ENCODE data around the gene FAM83D. TPM values are rescaled to one million over a fixed set of nuclear protein-coding genes. Genes with fewer than 3 reads are reported as not detected.

The FAM83D gene, protein sequence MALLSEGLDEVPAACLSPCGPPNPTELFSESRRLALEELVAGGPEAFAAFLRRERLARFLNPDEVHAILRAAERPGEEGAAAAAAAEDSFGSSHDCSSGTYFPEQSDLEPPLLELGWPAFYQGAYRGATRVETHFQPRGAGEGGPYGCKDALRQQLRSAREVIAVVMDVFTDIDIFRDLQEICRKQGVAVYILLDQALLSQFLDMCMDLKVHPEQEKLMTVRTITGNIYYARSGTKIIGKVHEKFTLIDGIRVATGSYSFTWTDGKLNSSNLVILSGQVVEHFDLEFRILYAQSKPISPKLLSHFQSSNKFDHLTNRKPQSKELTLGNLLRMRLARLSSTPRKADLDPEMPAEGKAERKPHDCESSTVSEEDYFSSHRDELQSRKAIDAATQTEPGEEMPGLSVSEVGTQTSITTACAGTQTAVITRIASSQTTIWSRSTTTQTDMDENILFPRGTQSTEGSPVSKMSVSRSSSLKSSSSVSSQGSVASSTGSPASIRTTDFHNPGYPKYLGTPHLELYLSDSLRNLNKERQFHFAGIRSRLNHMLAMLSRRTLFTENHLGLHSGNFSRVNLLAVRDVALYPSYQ
- total RNA-seq = 0.62 TPM
- long read RNA-seq = 0 reads

DNA sequence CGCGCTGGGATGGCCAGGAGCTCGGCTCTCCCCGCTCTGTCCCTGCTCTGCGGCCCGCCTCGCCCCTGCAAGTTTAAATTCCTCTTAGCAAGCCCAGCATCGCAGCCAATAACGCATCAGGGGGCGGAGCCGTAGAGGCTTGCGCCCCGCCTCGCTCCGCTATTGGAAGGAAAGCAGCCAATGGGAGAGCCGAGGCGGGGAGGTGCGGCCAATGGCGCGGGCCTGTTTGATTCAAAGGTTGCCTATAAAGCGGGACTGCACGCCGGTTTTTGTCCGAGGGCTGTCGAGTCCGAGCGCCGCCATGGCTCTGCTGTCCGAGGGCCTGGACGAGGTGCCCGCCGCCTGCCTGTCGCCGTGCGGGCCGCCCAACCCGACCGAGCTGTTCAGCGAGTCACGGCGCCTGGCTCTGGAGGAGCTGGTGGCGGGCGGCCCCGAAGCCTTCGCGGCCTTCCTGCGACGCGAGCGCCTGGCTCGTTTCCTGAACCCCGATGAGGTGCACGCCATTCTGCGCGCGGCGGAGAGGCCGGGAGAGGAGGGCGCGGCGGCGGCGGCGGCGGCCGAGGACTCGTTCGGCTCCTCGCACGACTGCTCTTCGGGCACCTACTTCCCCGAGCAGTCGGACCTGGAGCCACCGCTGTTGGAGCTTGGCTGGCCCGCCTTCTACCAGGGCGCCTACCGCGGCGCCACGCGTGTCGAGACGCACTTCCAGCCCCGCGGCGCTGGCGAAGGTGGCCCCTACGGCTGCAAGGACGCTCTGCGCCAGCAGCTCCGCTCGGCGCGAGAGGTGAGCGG, at the start of gene FAM83D:
Gene FAM83D (plus strand): TSS at position 276 of the 792 bp plus-strand sequence. CDS start 26 bp downstream, at position 302.
- intact Hi-C loops (cut with DNase I) = loop anchor here (5.0 kb wide), 1 partner anchor 36 kb away; the partner anchor contains the start of gene DHX35

DNA sequence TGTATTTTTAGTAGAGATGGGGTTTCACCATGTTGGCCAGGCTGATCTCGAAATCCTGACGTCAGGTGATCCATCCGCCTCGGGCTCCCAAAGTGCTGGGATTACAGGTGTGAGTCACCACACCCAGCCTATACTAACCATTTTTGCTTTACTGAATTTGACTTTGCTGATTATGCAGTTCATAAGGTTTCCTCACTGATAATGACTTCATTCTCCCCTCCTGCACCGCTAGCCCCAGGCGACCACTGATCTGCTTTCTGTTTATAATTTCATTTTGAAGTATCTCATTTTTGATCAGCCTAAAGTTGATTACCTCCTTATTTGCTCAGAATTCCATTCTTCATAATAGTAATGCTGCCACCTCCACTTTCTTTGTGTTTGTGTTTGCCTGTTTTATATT, 48.7 kb upstream of the FAM83D start:
- no peak for DNase-seq (ENCODE audit: low spot score)
- intact Hi-C loops (cut with DNase I) = no loop called here

More for the DNA sequence above, at the start of gene FAM83D:
- DNase-seq (ENCODE audit: low spot score) = peak; percentile 96

DNA sequence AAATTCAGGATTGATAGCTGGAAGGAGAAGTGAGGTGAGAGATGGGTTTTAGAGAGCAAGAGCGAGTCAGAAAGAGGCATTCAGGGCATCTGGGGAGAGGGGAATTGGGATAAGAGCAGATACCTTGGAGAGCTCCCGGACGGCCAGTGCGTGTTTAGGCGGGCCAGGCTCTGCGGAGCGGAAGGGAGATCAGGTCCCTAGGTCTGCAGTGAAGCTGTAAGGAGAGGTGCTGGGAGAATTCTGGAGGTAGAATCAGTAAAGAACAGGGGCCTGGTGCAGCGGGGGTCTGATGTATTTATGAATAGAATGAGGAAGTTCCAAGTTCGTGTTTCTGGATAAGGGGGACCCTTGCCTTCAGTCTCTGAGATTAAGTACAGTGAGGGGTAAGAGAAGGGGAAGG, 47.4 kb upstream of the FAM83D start:
- intact Hi-C loops (cut with DNase I) = no loop called here
- no peak for DNase-seq (ENCODE audit: low spot score)

DNA sequence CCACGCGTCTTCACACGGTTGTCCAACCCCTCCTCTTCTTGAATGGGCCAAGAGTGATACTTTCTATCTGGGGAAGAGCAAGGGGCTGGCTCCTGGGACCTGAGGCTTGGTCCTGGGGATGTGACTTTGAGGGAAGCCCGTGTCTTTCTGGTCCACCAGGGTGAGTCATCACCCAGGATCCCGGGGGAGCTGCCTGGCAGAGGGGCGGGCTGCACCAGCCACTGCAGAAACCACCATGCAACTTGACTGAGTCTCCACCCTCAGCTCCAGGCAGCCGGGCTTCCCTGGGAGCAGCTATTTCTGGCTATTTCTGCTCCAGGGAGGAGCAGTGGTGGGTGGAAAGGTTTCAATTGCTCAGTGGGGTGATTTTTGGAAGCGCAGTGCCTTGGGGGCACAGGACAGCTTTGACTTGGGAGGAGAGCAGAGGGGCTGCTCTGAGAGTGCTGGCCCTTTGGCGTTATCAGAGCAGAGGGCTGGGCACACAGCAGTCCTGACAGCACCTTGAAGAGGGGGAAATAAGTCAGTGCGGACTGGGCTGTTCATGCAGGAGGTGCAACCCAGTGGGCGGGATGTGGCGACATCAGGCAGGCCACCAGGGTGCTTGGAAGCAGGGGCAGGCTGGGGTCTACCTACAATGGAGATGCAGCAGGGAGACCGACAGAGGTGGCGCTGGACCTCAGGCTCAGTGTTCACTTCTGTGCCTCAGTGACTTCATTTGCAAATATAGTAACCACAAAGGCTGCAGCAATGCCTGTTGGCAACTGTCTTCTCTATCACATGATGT, 45.1 kb upstream of the FAM83D start:
- no peak for DNase-seq (ENCODE audit: low spot score)
- intact Hi-C loops (cut with DNase I) = no loop called here

DNA sequence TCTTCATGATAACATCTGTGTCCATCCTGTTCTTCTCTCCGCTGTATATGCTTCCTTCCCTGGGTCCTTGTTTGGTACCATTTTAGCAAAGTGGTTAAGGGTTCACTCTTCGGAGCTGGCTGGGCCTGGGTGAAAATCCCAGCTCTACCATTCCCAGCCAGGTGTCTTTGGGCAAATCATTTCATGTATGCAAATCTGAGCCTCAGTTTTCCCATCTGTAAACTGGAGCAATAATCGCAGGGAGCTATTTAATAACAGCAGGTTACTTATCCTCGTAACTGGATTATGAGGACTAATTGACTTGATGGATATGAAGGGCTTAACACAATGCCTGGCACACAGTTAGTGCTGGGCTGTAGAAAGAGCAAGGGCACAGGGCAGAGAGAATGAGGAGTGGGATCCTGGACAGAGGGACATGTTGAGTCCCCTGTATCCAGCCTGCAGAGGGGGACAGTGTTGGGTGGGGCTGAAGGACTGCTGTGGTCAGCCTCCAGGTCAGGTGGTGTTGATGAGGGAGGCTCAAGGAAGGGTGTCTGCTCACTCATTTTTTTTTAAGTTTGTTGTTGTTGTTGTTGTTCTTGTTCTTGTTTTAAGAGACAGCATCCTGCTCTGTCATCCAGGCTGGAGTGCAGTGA, 44.3 kb upstream of the FAM83D start:
- DNase-seq (ENCODE audit: low spot score) = no peak
- intact Hi-C loops (cut with DNase I) = no loop called here

DNA sequence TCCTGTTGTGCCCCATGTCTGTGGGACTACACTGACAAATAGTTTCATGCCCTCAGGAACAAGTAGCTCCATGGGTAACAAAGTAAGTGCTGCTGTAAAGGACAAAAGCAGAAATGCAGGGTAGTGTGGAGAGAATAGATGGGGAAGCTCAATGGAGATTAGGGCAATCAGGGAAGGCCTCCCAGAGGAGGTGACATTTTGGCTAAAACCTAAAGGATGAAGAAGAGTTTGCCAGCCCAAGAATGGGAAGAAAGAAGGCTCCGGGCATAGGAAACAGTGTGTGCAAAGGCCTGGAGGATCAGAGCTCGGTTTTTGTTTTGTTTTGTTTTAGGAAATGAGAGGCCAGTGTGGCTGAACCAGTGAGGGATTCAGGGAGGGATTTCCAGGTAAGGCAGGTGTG, 43.6 kb upstream of the FAM83D start:
- intact Hi-C loops (cut with DNase I) = no loop called here
- no peak for DNase-seq (ENCODE audit: low spot score)

DNA sequence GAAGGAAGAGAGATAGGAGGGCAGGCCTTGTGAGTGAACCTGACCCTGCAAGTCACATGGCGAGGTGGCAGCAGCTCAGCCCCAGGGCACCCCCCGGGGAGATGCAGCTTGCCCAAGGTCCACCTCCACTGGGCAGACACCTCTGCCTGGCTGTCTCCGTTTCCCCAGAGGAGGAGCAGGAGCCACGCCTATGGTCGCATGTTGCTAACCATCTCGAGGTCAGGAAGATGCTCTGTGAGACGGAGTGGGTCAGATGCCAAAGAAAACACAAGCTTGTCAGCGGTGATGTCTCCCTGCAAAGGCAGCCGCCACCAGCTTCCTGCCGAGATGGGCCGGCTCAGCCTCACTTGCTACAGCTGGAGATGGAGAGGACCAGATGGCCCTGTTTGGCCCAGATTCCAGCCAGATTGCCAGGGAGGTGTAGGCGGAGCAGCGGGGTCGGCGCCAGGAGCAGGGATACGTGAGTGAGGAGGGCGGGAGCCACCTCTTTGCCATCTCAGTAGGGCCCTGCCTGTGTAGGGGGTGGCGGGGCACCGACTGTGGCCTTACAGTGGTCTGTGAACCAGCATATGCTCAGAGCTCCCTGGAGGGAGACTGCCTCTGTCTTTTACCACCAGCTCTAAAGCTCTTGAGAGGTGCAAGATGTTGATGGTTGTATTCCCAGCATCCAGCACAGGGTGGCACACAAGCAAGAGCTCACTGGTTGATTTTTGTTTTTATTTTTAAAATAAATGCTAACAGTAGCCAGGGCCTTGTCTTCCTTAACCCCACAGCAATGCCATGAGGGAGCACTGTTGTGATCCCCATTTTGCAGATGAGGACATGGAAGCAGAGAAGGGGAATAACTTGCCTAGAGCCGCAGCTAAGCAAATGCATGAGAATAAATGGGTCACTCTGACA, 42.9 kb upstream of the FAM83D start:
- intact Hi-C loops (cut with DNase I) = no loop called here
- no peak for DNase-seq (ENCODE audit: low spot score)

DNA sequence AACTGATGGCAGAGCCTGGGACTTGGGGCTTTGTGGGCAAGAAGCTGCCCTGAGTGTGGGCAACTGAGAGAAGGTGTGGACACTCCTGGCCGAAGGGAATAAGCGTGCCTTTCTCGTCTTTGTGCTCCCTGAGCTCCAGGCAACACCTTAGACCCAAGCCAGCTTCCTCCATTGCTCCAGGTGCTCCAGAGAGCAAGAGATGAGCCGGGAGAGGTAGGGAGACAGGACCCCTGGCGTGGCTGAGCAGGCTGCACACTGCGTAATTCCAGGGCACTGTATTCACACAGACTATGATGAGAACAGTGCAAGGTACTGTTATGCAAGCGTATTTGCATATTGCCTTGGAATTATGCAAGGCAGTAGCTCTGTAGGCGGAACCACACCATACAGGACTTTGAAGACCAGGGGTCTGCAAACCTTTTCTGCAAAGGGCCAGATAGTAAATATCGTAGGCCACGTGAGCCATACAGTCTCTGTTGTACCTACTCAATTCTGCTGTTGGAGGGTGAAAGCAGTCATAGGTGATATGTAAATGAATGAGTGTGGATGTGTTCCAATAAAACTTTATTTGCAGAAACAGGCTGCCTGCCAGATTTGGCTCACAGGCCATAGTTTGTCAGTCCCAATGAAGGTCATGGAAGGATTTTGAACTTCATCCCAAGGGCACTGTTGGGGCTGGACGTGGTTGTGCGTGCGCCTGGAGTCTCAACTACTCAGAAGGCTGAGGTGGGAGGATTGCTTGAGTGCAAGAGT, 42.1 kb upstream of the FAM83D start:
- intact Hi-C loops (cut with DNase I) = no loop called here
- DNase-seq (ENCODE audit: low spot score) = no peak

DNA sequence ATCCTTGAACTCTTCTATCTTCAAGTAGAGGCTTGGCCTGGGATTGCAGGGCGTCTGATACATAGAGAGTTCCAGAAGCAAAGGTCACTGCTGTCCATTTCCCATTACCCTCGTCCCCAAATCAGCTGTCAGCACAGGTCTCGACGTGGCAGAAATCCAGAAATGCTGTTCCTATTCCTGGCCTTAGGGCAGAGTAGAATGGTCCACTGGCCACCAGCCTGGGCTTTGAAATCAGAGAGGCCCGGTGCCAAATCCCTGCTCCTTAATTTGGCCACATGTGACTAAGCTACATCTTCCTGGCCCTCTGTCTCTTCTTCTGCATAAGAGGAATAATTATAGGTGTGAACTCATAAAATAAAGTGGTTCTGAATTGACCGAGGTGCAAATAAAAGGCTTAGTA, 40.9 kb upstream of the FAM83D start:
- intact Hi-C loops (cut with DNase I) = no loop called here
- no peak for DNase-seq (ENCODE audit: low spot score)

DNA sequence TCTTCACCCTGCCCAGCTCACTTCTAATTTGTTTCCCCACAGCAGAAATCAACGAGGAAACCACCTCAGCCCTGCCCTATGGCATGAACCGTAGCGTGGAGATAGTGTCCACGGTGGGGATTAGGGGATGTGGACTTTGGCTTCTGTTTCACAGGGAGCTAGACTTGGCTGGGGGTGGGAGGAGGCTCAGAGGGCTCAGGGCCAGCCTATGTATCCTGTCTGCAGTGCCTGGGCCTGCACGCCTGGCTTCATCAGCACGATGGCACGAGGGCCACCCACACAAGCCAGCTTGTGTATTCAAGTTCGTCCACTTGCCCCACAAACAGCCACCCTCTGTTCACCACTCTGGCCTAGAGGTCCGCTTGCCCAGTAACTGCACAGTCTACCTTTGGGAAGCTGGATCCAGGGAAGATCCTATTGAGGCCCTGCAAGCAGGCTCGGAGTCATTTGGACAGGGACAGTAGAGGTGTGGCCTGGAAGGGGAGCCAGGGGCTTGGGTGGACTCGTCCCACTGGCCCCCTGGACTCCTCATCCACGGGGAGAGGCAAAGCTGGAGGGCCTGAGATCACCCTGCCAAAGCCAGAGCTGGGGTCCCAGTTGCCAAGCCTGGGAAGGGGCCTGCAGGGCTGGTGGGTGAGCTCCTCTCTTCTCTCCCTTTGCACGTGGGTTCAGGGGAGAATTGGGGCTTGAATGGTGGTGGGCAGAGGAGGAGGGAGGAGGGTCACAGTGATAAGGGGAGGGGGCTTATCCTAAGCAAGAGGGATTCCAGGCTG, 38.0 kb upstream of the FAM83D start:
- intact Hi-C loops (cut with DNase I) = no loop called here
- DNase-seq (ENCODE audit: low spot score) = no peak

DNA sequence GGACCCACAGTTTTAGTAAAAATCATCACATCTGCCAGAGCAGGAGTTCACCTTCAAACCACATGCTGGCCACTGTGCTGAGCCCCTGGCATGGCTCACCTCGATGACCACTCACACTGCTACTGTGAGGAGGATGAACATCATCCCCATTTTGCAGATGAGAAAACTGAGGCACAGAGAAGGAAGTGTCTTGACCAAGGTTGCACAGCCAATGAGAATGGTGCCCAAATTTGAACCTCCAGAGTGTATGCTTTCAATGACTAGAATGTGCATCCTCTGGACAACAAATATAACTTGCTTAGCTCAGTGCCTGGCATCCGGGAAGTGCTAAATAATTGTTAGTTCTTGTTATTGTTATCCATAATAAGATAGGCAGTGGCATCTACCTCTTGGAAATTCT, 37.2 kb upstream of the FAM83D start:
- DNase-seq (ENCODE audit: low spot score) = no peak
- intact Hi-C loops (cut with DNase I) = no loop called here

DNA sequence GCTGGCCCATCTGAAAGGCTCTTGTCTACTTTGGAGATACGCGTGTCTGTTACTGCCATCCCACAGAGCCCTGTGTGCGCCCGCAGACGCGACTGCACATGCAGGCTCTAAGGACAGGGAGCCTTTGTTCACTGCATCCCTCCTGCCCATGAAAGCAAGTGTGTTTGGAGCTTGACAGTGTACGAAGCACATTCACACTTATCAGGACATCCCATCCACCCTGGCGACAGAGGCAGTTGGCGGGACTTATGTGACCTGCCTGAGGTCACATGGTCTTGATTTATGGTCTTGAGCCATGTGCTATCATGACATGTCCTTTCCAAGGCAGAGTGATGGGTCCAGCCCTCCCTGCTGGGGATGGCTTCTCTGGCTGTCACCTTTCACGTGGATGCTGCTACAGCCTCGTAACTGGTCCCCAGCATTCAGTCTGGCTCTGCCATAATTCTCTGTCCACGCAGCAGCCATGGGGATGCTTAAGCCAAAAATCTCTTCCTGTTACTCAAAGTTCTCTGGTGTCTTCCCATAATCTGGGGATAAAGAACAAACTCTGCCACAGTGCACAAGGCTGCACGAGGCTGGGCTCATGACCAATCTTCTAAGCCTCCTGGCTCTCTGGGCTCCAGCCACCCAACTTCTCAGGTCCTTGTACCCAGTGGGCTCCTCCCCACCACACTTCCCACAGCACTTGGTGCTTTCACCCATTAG, 36.3 kb upstream of the FAM83D start:
- no peak for DNase-seq (ENCODE audit: low spot score)
- intact Hi-C loops (cut with DNase I) = loop anchor here (5.0 to 10.0 kb wide), 3 partner anchors 83 to 243 kb away; partner anchors contain the start of gene PPP1R16B

DNA sequence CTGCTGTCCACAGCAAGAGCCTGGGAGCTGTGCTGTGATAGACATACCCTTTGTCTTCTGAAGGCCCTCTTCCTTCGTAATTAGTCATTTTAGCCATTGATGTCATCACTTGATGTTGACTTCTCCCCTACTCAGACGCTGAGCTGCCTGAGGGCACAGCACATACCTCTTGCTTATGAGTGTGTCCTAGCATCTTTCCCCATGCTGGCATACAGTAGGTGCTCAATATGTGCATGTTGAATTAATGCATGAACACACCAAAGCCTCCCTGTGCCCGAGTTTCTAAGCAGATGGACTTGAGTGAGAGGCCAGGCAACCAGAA, 35.8 kb upstream of the FAM83D start:
- no peak for DNase-seq (ENCODE audit: low spot score)
- intact Hi-C loops (cut with DNase I) = loop anchor here (5.0 to 10.0 kb wide), 3 partner anchors 83 to 243 kb away; partner anchors contain the start of gene PPP1R16B

DNA sequence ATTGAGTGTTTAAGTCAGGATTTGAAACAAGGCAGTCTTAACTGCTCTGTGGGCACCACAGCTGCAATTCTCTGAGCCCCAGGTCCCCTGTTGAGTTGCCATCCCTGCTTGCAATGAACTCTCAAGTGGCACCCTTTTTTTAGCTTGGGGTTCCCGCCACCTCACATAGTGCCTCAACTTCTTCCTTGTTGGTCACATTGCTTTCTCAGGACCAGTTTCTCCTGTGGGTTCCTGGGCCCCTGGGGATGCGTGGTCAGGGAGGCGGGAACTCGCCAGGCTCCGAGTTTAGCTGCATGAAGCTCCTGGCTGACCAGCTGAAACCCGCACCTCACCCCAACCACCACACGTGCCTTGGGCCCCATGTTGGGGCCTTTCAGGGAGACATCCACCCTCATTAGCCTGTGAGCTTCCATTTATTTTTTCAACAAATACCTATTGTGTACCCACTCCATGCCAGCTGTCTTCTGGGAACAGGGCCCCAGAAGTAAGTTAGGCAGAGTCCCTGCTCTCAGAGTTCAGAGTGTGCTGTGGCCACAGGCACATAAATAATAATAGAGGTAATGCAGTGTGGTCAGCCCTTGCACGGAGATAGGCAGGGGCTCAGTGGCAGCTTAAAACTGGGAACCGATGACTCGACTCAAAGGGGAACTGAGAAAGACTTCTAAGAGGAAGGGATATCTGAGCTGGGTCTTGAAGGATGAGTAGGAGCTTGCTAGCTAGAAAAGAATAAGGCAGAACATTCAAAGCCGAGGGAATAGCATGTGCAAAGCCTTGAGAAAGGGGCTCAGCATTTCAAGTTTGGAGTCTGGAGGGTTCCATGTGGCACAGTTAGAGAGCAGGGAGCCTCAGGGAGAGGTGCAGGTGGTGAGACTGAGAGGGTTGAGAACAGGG, 33.9 kb upstream of the FAM83D start:
- intact Hi-C loops (cut with DNase I) = loop anchor here (5.0 to 10.0 kb wide), 3 partner anchors 85 to 245 kb away; partner anchors contain the start of gene PPP1R16B
- no peak for DNase-seq (ENCODE audit: low spot score)

DNA sequence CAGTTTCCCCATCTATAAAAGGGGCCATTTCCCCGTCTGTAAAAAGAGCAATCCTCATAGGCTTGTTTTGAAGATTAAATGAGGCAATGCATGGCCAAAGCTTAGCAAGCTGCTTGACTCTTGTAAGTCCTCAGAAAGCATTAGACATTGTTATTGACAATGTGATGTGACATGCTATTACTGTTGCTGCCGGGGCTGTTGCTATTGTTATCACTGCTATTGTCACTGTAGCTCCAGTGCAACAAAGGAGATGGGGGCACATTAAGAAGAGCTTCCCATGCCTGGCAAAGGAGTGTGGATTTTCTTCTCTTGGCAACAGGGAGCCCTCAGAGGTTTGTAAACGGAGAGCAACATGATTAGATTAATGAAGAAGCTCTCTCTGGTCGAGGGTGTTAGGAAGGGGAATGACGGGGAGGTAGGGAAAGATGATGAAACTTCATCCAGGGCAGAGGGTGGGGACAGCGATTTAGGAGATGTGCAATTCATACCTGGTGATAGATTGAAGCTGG, 33.1 kb upstream of the FAM83D start:
- intact Hi-C loops (cut with DNase I) = loop anchor here (5.0 to 10.0 kb wide), 3 partner anchors 86 to 246 kb away; partner anchors contain the start of gene PPP1R16B
- no peak for DNase-seq (ENCODE audit: low spot score)

Measured in cardiac septum (tissue), 1 donor.